IPS-11a (cell line): ENCODE results near the gene ANKRD12.

Experiments
- H3K4me3 ChIP-seq: one replicate; pipeline ENCODE4 v1.5.1; 2013; ENCODE audit warnings: low read depth, low read length, control low read depth

The ANKRD12 gene

GRCh38 chr18:9283791-9284190 lies 147.2 kb downstream of the ANKRD12 start:
- H3K4me3 ChIP-seq, result no peak overlapping the region

GRCh38 chr18:9285604-9286003 lies 149.0 kb downstream of the ANKRD12 start:
- no peak overlapping the region for H3K4me3 ChIP-seq

GRCh38 chr18:9287036-9287435 lies 150.5 kb downstream of the ANKRD12 start:
- no peak overlapping the region for H3K4me3 ChIP-seq

GRCh38 chr18:9289698-9290097 lies 153.1 kb downstream of the ANKRD12 start:
- H3K4me3 ChIP-seq, result no peak overlapping the region

GRCh38 chr18:9290156-9290555 lies 153.6 kb downstream of the ANKRD12 start:
- H3K4me3 ChIP-seq, result no peak overlapping the region

- H3K4me3 ChIP-seq, result no peak overlapping the region
These were observed 155.5 kb downstream of the ANKRD12 start for GRCh38 chr18:9292047-9292446.

GRCh38 chr18:9293948-9294347 lies 157.4 kb downstream of the ANKRD12 start:
- H3K4me3 ChIP-seq, result no peak overlapping the region

GRCh38 chr18:9296233-9297006 lies 159.8 kb downstream of the ANKRD12 start:
- no peak overlapping the region for H3K4me3 ChIP-seq

- no peak overlapping the region for H3K4me3 ChIP-seq
These were observed 160.4 kb downstream of the ANKRD12 start for GRCh38 chr18:9297007-9297393.

- H3K4me3 ChIP-seq, result no peak overlapping the region
These were observed 167.9 kb downstream of the ANKRD12 start for GRCh38 chr18:9304388-9305070.

GRCh38 chr18:9319333-9319732 lies 182.8 kb downstream of the ANKRD12 start:
- H3K4me3 ChIP-seq, result no peak overlapping the region

GRCh38 chr18:9321017-9321452 lies 184.5 kb downstream of the ANKRD12 start:
- no peak overlapping the region for H3K4me3 ChIP-seq

GRCh38 chr18:9321736-9322135 lies 185.2 kb downstream of the ANKRD12 start:
- no peak overlapping the region for H3K4me3 ChIP-seq

GRCh38 chr18:9322744-9323143 lies 186.2 kb downstream of the ANKRD12 start:
- no peak overlapping the region for H3K4me3 ChIP-seq

GRCh38 chr18:9323750-9324445 lies 187.3 kb downstream of the ANKRD12 start:
- H3K4me3 ChIP-seq, result no peak overlapping the region

GRCh38 chr18:9325716-9326115 lies 189.1 kb downstream of the ANKRD12 start:
- no peak overlapping the region for H3K4me3 ChIP-seq

- no peak overlapping the region for H3K4me3 ChIP-seq
These were observed 192.2 kb downstream of the ANKRD12 start for GRCh38 chr18:9328776-9329175.

- H3K4me3 ChIP-seq, result no peak overlapping the region
These were observed 192.9 kb downstream of the ANKRD12 start for GRCh38 chr18:9329471-9329870.

- no peak overlapping the region for H3K4me3 ChIP-seq
These were observed 193.8 kb downstream of the ANKRD12 start for GRCh38 chr18:9330419-9330818.

- peak overlapping the region; percentile 47 for H3K4me3 ChIP-seq
These were observed 197.1 kb downstream of the ANKRD12 start for GRCh38 chr18:9333441-9334328.
